Breast epithelium (tissue), 4 donors: ENCODE measurements around the gene CAMK2N2. TPM values are rescaled to one million over a fixed set of nuclear protein-coding genes. Genes with fewer than 3 reads are reported as not detected.

Experiments
- DNase-seq, 2 donors: peaks; one replicate each; pipeline ENCODE4 v3.0.0-alpha.2; 2019; ENCODE audit warnings: low spot score in 2 of 2
- H3K27ac ChIP-seq, 2 donors: fragments of 200-600 bp; sonication (generic) in 1 of 2; one replicate each; pipeline ENCODE4 v1.5.1; 2016 to 2019; ENCODE audit warnings: mild to moderate bottlenecking in 1 of 2
- H3K27me3 ChIP-seq, 2 donors: fragments of 200-600 bp; sonication (generic) in 1 of 2; one replicate each; pipeline versions ENCODE4 v1.5.1 to v1.6.0; 2017 to 2019; ENCODE audit warnings: control low read depth in 1 of 2, mild to moderate bottlenecking in 1 of 2
- H3K36me3 ChIP-seq: fragments of 200-600 bp; one replicate; pipeline ENCODE4 v1.5.1; 2019
- H3K4me1 ChIP-seq, 2 donors: fragments of 200-600 bp; sonication (generic); one replicate each; pipeline ENCODE4 v1.5.1; 2016 to 2019; ENCODE audit warnings: control low read depth in 1 of 2
- H3K4me3 ChIP-seq, 3 donors: fragments of 200-600 bp; sonication (generic); 1 replicate in 2 of 3; 2 replicates in 1 of 3; pipeline ENCODE4 v1.5.1; 2016 to 2019; ENCODE audit warnings: mild to moderate bottlenecking in 3 of 3, moderate library complexity in 2 of 3
- H3K9me3 ChIP-seq, 2 donors: fragments of 200-600 bp; sonication (generic) in 1 of 2; one replicate each; pipeline ENCODE4 v1.5.1; 2016 to 2019; ENCODE audit warnings: control low read depth in 1 of 2
- POLR2A ChIP-seq: fragments of 450-650 bp; IDR thresholded peaks from one replicate; pipeline ENCODE4 v1.6.1; 2016; ENCODE audit warnings: antibody characterized with exemption, mild to moderate bottlenecking, moderate library complexity
- POLR2AphosphoS5 ChIP-seq, 3 donors: sonication (generic); formaldehyde crosslinking; IDR thresholded peaks; one replicate each; pipeline ENCODE4 v1.6.1; 2017; ENCODE audit warnings: antibody characterized with exemption in 3 of 3
- intact Hi-C: fragments of 100-400 bp; cut with DNase I; formaldehyde crosslinking; loops from one replicate; pipeline ENCODE4 v1.15.1; 2023; ENCODE audit warnings: low total_unique reads
- total RNA-seq, 3 donors: library from RNA; depleted of rRNA; stranded (reverse); fragments of >200 nt; gene quantifications; one replicate each; pipeline ENCODE4 v1.1.0, GENCODE V29; 2016
- TF ChIP-seq, protein P1 (sequence below), 3 donors: fragments of 450-650 bp; IDR thresholded peaks; one replicate each; pipeline ENCODE4 v1.5.1; 2016 to 2017; ENCODE audit warnings: antibody characterized with exemption in 3 of 3, mild to moderate bottlenecking in 3 of 3, moderate library complexity in 3 of 3

The CAMK2N2 gene
- total RNA-seq, 3 donors from 2014 or later, result not detected

- Histone ChIP-seq H3K36me3 (peaks cover 3% of the 10 kb centered on the region), H3K9me3 (no peaks in the 10 kb centered on the region), H3K27me3 (no peaks in the 10 kb centered on the region), H3K27ac (no peak overlapping the region), H3K4me3 (no peak overlapping the region), H3K4me1 (no peaks in the 10 kb centered on the region)
- intact Hi-C loops, result loop anchor here (10.0 kb wide), 1 partner anchor 57 kb away; the partner anchor contains the start of gene ABCF3
- TF ChIP-seq POLR2AphosphoS5 (IDR thresholded peaks at IDR 0.05), result no peak
- TF ChIP-seq, protein P1, sequence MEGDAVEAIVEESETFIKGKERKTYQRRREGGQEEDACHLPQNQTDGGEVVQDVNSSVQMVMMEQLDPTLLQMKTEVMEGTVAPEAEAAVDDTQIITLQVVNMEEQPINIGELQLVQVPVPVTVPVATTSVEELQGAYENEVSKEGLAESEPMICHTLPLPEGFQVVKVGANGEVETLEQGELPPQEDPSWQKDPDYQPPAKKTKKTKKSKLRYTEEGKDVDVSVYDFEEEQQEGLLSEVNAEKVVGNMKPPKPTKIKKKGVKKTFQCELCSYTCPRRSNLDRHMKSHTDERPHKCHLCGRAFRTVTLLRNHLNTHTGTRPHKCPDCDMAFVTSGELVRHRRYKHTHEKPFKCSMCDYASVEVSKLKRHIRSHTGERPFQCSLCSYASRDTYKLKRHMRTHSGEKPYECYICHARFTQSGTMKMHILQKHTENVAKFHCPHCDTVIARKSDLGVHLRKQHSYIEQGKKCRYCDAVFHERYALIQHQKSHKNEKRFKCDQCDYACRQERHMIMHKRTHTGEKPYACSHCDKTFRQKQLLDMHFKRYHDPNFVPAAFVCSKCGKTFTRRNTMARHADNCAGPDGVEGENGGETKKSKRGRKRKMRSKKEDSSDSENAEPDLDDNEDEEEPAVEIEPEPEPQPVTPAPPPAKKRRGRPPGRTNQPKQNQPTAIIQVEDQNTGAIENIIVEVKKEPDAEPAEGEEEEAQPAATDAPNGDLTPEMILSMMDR (IDR thresholded peaks at IDR 0.05), result no peak
- TF ChIP-seq POLR2A, result no peak
- no peak for DNase-seq
Measured at GRCh38 chr3:184242297-184242685, 19.1 kb downstream of the CAMK2N2 start.

GRCh38 chr3:184241447-184242296 lies 19.7 kb downstream of the CAMK2N2 start:
- intact Hi-C loops, result loop anchor here (10.0 kb wide), 1 partner anchor 57 kb away; the partner anchor contains the start of gene ABCF3
- no peak overlapping the region for H3K27ac ChIP-seq
- H3K36me3 ChIP-seq, result peaks cover 3% of the 10 kb centered on the region
- H3K4me3 ChIP-seq, result peak overlapping the region in 1 of 3 donors; percentile 49
- no peak for DNase-seq
- peak in 1 of 3 donors; percentile 19 for TF ChIP-seq POLR2AphosphoS5 (IDR thresholded peaks at IDR 0.05)
- TF ChIP-seq, protein P1 (IDR thresholded peaks at IDR 0.05), result peak in 2 of 3 donors; percentile 30 to 39
- TF ChIP-seq POLR2A, result no peak
- no peaks in the 10 kb centered on the region for H3K9me3 ChIP-seq
- no peaks in the 10 kb centered on the region for H3K4me1 ChIP-seq
- no peaks in the 10 kb centered on the region for H3K27me3 ChIP-seq

GRCh38 chr3:184241141-184241446 lies 20.3 kb downstream of the CAMK2N2 start:
- H3K9me3 ChIP-seq, result no peaks in the 10 kb centered on the region
- no peaks in the 10 kb centered on the region for H3K4me1 ChIP-seq
- H3K27me3 ChIP-seq, result no peaks in the 10 kb centered on the region
- no peak for DNase-seq
- no peak overlapping the region for H3K27ac ChIP-seq
- H3K36me3 ChIP-seq, result peaks cover 3% of the 10 kb centered on the region
- H3K4me3 ChIP-seq, result no peak overlapping the region
- TF ChIP-seq POLR2A, result no peak
- TF ChIP-seq, protein P1 (IDR thresholded peaks at IDR 0.05), result no peak
- no peak for TF ChIP-seq POLR2AphosphoS5 (IDR thresholded peaks at IDR 0.05)
- intact Hi-C loops, result loop anchor here (10.0 kb wide), 1 partner anchor 56 kb away; the partner anchor contains the start of gene ABCF3

GRCh38 chr3:184240384-184241140 lies 20.8 kb downstream of the CAMK2N2 start:
- Histone ChIP-seq H3K9me3 (no peaks in the 10 kb centered on the region), H3K36me3 (peaks cover 3% of the 10 kb centered on the region), H3K4me3 (no peak overlapping the region), H3K27me3 (no peaks in the 10 kb centered on the region), H3K4me1 (no peaks in the 10 kb centered on the region), H3K27ac (no peak overlapping the region)
- no peak for DNase-seq
- intact Hi-C loops, result loop anchor here (10.0 kb wide), 1 partner anchor 56 kb away; the partner anchor contains the start of gene ABCF3
- no peak for TF ChIP-seq POLR2A

DNA sequence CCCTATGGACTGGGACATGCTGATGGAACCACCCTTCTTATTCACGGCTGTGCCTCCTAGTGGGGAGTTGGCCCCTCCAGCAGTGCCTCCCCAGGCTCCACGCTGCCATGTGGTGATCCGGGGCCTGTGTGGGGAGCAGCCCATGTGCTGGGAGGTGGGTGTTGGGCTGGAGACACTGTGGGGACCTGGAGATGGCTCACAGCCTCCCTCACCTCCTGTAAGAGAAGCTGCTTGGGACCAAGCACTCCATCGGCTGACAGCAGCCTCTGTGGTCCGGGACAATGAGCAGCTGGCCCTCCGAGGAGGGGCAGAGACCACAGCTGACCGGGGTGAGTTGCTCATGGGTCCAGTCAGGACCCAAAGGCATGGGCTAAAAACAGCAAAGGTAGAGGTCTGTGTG lies 21.6 kb downstream of the CAMK2N2 start:
- Histone ChIP-seq H3K36me3 (peaks cover 3% of the 10 kb centered on the region), H3K27me3 (no peaks in the 10 kb centered on the region), H3K4me1 (no peaks in the 10 kb centered on the region), H3K9me3 (no peaks in the 10 kb centered on the region), H3K27ac (no peak overlapping the region), H3K4me3 (no peak overlapping the region)
- intact Hi-C loops, result loop anchor here (10.0 kb wide), 1 partner anchor 55 kb away; the partner anchor contains the start of gene ABCF3
- no peak for DNase-seq
- TF ChIP-seq POLR2AphosphoS5 (IDR thresholded peaks at IDR 0.05) (no peak), POLR2A (no peak)
- TF ChIP-seq, protein P1 (IDR thresholded peaks at IDR 0.05), result no peak
